GM08714 (cell line): ENCODE results near the gene HDDC3.
"Not testable (repeated sequence)": the region's sequence is repeated elsewhere in the genome, so short reads cannot be mapped to it uniquely, and the experiment has no call there.

Experiments used
- H3K4me3 ChIP-seq: fragments of 200-500 bp; sonication (Bioruptor generic); 2 replicates; pipeline ENCODE4 v1.5.1; 2014; ENCODE audit warnings: mild to moderate bottlenecking, low read length, inconsistent platforms
- ZNF274 ChIP-seq: IDR thresholded peaks from 2 replicates; pipeline ENCODE4 v1.6.1; 2012; ENCODE audit warnings: mild to moderate bottlenecking, low read depth, low read length

The HDDC3 gene

DNA sequence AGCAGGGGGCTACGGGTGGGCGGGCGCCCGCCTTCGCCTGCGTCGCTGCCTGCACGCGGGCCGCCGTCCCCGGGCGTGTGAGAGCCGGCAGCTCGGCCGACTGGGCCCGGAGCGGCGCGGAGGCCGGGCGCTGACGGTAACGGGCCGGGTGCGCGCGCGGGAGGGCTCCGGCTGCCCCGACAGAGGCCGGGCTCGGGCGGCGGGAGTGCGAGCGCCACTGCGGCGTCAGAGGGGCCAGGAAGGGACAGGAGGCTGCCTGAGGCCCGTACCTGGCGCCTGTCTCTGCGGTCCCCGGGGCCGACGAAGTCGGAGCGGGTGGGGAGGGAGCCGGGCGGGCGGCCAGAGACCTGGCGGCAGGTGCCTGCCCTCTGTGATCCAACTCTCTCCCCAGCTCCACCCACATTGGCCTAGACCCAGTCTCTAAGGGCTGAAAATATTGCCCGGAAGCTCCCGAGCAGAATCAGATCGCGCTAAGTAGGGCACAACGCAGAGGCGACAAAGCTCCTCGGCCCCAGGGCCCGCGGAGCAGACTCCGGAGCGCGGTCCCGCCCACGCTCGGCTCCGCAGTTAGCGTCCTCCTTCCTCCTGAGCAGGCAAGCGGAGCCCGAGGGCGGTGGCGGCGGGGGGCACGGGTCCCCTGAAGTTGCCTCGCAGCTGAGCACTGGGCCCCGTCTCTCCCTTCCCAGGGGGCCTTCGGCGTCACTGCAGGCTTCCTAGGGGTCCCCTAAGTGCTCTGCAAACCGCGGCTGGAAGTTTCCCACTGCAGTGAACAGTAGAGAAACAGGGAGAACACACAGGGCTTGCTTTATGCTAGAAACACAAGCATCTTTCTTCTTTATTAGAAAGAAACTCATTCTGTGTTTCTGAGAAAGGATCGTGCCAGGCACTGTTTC, 29.3 kb downstream of the HDDC3 start, which contains the start of gene MAN2A2:
Gene MAN2A2, plus strand, starts transcription at position 463 of the 893 bp plus-strand sequence. CDS start 906 bp downstream, outside the sequence.
- H3K4me3 ChIP-seq, result peak within 1 kb of the TSS; percentile 70
- TF ChIP-seq ZNF274, result no peak

DNA sequence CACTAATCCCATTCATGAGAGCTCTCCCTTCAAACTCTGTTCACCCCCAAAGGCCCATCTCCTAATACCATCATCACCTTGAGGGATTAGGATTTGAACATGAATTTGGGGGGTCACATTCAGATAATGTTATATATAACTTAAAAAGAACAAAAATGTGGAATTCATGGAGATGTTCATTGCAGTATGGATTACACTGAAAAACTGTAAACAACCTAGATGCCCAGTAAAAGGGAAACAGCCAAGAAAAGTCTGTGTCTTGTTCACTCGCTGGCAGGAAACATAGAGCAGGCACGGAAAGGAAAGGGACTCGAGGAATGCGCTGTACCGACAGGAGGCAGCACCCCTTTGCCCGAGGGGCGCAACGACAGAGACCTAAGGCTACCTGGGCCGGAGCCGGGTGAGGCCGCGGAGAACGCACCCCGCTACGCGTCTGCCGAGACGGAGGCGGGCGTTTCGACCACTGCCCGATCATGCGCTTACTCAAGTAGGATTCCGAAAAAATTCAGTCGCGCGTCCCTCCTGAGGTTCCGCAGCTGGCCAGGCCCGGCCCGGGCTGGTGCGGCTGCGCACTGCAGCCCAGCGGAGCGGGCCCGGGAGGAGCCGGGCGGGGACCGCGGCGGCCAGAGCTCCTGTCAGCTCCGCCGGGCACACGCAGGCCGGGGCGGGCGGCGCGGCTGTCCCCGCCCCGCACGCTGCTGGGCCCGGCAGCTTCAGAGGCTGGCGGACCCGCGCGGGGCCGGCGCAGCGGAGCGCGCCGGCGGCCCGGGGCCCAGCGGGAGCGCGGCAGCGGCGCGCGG, 30.1 kb downstream of the HDDC3 start:
- TF ChIP-seq ZNF274, result no peak
- peak overlapping the region; percentile 70 for H3K4me3 ChIP-seq

DNA sequence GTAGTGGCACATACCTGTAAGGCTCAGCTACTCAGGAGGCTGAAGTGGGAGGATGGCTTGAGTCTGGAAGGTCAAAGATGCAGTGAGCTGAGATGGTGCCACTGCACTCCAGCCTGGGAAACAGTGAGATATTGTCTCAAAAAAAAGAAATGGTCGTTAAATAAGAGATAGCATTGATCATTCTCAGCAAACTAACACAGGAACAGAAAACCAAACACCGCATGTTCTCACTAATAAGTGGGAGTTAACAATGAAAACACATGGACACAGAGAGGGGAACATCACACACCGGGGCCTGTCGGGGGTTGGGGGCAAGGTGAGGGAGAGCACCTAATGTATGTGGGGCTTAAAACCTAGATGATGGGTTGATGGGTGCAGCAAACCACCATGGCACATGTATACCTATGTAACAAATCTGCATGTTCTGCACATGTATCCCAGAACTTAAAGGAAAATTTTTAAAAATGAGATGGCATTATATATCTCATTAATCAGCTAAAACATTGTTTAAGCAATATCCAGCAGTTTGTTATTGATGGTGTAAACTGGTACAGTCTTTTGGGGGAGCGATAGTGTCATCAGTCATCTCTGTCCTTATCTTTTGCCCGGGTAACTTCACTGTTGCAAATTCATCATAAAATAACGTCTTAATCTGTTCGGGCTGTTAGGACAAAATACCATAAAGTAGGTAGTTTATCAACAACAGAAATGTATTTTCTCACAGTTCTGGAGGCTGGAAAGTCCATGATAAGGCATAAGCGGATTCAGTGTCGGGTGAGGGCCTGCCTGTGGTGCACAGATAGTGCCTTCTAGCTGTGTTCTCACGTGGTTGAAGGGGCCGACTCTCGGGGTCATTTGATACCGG, 30.9 kb downstream of the HDDC3 start:
- peak overlapping the region; percentile 70 for H3K4me3 ChIP-seq
- no peak for TF ChIP-seq ZNF274

- H3K4me3 ChIP-seq, result not testable (repeated sequence)
These were observed 35.2 kb downstream of the HDDC3 start for GRCh38 chr15:90897131-90897655.

DNA sequence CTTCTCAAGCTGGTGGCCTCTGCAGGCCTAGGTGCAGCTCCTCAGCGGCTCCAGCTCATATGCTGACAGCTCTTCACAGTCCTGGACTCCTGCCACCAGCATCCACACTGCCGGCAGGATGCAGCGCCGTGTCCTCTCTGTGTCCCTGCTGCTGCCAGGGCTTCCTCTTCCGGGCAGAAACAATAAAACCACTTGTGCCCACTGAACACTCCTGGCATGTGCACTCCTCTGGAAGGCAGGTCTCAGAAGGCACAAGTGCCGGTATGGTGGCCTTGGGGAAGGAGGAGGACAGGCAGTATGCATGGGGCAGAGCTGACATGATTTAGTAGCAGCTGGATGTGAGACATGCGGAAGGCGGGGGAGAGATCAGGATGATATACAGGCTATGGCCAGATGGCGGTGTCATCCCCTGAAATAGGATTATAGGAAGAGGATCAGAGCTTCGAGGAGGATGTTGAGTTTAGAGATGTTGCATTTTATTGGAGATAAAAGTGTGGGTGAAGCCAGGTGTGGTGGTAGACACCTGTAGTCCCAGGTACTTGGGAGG, 36.7 kb downstream of the HDDC3 start:
- no peak overlapping the region for H3K4me3 ChIP-seq

GRCh38 chr15:90893175-90894090, 38.9 kb downstream of the HDDC3 start:
- H3K4me3 ChIP-seq, result no peak overlapping the region
- no peak for TF ChIP-seq ZNF274

More for the DNA sequence above, 36.7 kb downstream of the HDDC3 start:
- no peak for TF ChIP-seq ZNF274

- H3K4me3 ChIP-seq, result no peak overlapping the region
These were observed 39.7 kb downstream of the HDDC3 start for GRCh38 chr15:90892498-90893174.

GRCh38 chr15:90892023-90892422, 40.3 kb downstream of the HDDC3 start:
- TF ChIP-seq ZNF274, result no peak
- H3K4me3 ChIP-seq, result no peak overlapping the region

More at GRCh38 chr15:90892498-90893174, 39.7 kb downstream of the HDDC3 start:
- no peak for TF ChIP-seq ZNF274

DNA sequence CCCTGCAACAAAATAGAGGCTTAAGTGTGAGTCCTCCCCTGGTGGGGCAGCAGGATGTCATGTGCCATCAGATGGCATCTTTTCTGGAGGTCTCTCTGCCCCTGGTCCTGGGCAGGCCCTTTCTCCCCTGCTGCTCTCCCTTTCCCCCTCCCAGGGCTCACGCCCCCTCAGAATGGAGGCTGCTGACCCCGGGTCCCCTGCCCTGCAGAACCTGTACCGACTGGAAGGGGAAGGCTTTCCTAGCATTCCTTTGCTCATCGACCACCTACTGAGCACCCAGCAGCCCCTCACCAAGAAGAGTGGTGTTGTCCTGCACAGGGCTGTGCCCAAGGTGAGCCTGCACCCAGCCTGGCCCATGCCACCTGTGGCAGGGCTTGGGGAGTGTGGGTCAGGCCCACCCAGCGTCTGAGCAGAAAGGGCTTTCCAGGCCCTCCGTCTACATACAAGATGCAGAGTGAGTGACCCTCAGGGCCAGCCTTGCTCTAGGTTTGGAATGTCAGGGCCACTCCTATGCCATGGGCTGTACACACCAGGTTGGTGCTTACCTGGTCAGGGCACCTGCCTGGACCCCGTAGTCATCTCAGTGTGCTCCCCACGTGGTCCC, 40.9 kb downstream of the HDDC3 start:
- TF ChIP-seq ZNF274, result no peak
- no peak overlapping the region for H3K4me3 ChIP-seq

DNA sequence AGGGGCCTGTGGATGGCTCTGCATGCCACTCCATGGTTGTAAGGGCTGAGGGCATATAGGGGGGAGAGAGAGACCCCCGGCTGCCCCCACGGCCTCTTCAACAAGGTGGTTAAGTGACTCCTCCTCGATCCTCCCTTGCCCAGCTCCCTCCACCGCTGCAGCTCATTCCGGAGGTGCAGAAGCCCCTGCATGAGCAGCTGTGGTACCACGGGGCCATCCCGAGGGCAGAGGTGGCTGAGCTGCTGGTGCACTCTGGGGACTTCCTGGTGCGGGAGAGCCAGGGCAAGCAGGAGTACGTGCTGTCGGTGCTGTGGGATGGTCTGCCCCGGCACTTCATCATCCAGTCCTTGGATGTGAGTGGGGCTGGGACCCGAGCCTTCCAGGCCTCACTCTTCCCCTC, 41.5 kb downstream of the HDDC3 start:
- no peak for TF ChIP-seq ZNF274
- H3K4me3 ChIP-seq, result no peak overlapping the region

- no peak for TF ChIP-seq ZNF274
- no peak overlapping the region for H3K4me3 ChIP-seq
These were observed 42.5 kb downstream of the HDDC3 start for GRCh38 chr15:90889736-90890456.
